Glomerular visceral epithelial cell (primary cell): Measurements from ENCODE around the gene COL21A1.

Experiments used
- DNase-seq: peaks from one replicate; pipeline ENCODE4 v3.0.0-alpha.2; 2016; ENCODE audit errors: extremely low spot score

The COL21A1 gene

DNA sequence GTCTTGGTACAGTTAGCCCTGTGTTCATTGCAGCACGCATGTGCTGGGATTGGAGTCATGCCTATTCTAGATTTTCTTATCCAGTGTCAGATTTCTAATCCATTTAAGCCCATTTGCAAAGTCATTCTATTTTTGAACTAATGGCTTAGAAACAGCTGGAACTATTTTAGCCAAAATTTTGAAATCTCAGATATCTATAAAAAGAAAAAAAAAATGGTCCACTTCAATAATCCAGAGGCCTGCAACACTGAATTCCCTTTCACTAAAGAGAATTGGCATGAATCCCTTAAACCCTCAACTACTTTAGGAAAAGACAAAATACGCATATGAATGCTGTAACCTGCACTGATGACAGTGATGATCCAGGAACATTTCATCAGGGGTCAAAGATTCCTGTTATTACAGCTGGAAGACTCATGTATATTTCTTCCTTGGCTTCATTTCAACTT lies 1.5 kb downstream of the COL21A1 start:
- no peak for DNase-seq

DNA sequence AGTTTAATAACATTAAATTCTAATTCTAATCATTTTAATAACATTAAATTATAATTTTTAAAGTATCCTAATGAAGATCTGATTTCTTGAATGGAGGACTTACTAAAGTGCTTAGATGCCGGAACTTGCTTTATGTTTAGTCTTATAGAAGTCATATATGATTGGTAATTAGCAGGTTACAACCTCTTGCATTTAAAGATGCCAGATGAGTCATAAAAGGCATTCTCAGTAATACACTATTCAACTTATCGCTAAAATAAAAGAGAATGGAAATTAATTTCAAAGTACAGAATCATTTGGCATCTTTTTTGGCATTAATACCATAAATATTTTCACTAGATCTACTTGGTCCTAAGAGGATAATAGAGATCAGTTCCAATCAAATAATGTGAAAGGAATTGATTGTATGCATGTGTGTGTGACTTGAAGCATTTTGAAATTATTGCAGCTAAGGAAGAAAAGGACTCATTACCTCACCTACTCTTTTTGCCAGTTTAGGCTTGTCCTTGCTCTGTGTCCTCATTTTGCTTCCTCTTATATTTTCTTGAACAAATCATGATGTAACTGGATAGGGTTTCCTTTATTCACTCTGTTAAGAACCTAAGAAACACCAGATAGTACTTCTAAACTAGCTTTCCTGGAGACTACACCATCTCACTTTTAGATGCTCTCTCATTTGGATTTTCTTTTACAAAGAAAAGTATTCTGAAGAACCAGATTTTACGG lies 2.7 kb downstream of the COL21A1 start:
- DNase-seq, result no peak

DNA sequence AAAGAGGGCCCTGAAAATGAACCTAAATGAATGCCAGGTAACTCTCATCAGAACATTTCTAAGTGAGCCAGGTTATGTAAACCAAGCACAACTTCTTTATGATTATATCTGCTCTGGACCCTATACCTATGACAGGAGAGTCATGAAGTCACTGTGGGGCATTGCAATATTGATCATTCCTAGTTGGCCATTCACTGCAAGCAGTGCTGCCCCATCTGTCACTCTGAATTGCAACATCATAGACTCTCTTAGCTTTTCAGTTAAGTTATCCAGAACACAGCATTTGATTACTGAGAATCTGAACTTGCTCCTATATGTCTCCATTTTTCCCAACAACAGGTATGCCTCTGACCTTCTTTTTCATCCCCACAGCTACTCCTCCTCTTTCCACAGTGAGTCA lies 3.3 kb downstream of the COL21A1 start:
- no peak for DNase-seq

DNA sequence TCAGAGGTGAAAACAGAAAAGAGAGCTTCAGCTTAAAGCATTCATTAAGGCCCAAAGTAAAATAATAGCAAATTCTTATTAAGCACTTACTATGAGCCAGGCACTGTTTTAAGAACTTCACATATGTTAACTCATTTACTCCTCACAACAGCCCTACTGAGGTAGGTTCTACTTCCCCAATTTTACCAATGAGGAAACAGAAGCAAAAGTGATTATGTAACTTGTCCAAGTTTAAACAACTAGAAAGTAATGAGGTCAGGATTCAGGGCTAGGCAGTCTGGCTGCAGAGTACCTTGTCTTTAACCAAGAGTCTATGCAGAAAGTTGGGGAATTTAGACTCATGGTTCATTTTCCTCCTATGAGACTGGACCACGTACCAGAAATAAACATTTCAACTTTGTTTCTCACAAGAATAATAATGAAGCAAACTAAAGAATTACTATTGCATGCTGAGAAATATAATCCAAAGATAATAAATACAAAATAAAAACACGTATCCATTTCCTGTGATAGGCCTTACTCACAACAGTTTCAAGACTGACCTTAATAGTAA lies 3.8 kb downstream of the COL21A1 start:
- DNase-seq, result no peak

DNA sequence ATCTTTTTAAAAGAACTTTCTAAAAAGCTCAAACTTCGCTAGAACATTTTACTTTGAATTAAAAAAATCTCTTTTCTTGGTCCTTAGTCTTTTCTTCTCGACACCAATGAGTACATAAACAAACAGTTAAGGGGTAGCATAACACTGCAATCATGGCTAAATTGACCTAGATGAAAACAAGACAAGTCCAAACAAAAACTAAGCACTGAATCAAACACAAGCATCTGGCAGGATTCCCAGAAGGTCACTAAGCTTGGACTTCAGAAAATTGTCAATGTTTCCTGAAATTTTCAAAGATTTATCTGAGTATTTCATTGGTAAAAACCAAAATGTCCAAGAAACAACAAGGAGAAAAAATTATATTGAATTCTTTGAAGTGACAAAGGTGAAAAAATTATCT lies 5.0 kb downstream of the COL21A1 start:
- no peak for DNase-seq

DNA sequence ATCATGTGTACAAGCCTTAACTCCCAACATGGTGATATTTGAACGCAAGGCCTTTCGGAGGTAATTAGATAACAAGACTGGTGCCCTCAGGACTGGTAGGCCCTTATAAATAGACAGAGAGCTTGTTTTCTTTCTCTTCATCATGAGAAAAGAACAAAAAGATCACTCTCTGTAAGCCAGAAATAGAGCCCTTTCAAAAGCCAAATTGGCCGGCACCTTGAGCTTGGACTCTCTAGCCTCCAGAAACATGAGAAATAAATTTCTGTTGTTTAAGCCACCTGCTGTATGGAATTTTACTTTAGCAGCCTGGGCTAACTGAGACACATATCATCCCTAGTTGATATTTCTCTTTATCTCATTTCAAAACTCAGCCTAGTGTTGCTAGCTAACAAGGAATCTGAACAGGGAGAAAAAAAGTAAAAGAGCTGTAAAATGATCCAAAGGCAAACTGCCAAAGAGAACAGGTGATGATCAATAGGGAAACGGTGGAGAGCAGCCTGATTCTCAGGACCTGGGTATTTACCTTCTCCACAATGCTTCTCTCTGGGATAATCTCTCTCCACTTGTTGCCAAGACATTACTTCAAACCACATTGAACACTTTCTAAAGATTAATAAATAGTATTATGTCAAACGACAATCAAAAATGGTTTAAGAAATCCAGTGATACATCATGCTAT lies 6.1 kb downstream of the COL21A1 start:
- no peak for DNase-seq

DNA sequence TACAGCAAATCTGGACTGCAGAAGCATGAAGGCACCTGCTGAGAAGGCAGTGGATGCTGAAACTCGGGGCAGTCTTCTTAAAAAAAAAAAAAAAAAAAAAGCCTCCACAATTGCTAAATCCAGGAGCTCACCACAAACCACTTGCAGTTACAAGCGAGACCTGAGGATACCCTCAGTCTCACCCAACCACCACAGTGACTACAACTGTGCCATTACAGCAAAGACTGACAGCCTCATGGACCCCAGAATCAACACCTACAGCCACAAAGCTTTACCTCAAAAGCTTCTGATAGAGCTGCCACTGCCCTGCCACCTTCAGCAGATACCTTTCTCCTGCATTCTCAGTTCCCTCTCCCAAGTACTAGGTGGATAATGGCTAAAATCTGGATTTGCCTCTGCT lies 9.0 kb downstream of the COL21A1 start:
- DNase-seq, result no peak

DNA sequence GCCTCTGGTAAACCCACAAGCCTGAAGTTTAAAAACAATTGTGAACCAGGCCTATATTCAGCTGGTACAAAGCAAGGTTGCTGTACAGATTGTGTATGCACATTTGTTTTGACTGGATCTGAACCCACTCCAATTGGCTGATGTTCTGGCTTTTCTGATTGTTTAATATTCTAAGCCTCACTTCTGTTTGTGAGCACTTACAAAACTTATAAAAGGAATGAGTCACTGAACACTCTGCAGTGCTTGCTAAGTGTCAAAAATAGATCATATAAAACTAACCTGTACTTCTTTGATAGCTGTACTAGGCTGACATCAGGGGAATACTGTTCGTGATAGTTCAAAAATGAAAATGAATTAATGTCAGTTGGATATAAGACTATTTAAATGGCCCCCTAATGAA lies 12.1 kb downstream of the COL21A1 start:
- DNase-seq, result no peak

DNA sequence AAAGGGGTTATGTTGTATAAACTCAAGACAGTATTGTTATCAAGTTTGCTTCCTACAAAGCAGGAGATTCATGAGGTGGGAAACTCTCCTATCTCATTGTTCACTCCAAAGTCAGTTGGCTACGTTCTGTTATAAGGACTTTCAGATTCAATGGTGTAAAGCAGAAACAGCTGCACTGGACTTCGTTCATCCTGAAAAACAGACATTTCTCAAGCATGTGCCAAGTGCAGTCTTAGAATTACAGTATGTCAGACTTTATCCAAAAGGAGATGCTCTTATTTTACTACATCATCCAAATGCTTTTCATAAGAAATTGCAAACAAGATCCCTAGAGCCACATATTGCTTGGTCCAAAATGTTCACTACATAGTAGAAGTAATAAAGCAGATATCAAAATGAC lies 14.9 kb downstream of the COL21A1 start:
- no peak for DNase-seq

DNA sequence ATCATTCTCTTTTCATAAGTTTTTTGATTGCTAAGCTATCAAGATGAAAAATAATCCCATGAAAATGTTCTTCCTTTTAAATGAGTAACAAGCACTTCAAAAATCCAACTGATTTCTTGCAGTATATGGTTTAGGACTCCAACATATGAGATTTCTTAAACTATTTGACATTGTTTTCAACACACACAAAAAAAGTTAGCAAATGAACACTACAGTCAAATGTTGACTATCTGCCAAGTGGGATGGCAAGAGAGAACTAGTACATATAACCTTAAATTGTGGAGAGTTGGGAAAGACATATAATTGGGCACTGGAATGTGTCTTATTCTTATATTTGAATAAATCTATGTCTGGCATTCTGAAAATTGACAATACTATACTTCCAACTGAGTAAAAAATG lies 15.6 kb downstream of the COL21A1 start:
- DNase-seq, result no peak

DNA sequence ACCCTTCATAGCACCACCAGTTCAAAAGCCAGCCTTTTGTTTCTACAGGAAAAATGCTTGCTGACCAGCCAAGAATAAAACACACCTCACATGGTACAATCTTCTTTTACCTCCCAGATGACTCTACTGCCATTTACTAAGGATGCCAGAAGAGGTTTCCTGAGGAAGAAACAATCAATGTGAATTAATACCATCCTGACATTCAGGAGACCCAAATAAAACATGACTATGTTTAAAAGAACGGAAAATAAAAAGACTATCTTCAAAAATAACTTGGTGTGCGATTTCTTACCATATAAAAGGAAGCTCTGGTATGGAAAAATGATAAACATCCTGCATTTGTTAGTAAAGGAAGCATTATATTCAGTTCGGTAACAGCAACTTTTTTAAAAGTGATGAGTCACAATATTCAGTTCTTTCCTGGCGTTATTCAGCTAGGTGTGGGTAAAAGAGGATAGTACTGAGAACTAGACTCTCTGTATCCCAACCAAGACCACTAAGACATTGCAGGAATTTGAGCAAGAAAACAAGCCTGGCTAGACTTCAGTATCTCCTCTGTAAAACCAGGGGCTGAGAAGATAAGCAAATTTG lies 16.3 kb downstream of the COL21A1 start:
- DNase-seq, result no peak

DNA sequence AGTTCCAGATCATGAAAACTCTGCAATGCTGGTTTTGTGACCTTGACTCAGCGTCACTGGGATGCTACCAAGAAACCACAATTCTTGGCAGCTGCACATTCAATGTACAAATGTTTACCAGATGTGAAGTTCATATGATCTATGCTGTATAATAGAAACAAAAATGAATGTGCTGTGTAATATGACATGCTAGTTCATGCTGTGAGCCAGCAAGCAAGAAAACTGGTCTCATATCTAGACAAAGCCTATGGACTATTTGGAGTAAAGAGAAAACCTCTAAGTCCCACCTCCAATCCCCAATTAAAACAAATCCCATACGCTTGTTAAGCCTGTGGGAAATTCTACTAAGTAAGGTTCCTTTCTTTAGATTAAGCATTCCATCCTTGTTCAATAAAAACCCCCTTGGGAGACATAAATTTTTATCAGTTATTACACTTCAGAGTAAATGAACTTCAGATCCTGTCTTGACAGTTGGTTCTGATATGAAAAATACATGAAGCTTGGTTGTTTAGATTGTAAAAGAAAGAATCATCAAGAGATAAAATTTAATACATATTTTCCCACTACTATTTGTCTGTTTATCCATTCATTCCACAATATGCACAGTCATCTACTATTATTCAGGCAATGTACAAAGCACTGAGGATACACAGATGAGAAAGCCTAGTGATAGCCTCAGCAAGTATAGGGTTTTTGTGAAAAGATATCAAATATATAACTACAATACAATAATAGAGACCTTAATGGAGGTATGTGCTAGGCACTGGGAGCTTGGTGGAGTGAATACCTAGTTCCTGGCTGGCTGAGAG lies 20.1 kb downstream of the COL21A1 start:
- DNase-seq, result no peak

DNA sequence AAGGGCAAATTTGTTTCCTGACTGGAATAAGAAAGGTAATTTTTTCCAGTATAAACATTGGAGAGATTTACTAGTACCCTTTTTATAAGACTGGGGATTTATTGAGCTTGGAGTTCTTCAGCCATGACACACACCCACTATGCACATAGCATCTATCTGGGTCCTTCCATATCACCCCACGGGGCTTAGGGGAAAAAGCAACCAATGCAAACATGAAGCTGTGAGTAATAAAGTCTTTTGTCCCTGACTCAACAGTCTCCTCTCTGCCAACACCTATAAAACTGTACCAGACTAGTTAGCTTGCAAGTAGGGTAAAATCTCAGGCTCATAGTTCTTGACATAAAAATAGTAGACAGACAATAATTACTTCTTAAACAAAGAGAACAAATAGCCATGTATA lies 23.4 kb downstream of the COL21A1 start:
- DNase-seq, result peak; percentile 33

DNA sequence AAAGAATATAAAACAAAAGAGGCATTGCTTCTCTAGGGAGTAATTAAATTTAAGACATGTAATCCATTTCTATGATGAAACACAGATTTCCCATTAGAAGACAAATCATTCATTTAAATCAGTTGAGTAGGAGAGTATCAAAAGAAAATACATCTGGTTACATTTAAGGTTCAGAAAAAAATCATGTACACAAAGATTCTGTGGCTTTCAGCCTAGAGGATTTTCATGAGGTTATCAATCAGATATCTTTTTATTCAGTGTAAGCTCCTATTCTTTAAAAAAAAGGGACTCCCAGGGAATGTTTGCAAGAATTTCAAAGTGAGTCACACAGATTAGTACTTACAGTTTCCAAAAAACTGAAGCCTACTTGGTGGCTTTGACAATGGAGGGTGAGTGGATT lies 24.9 kb downstream of the COL21A1 start:
- DNase-seq, result no peak

DNA sequence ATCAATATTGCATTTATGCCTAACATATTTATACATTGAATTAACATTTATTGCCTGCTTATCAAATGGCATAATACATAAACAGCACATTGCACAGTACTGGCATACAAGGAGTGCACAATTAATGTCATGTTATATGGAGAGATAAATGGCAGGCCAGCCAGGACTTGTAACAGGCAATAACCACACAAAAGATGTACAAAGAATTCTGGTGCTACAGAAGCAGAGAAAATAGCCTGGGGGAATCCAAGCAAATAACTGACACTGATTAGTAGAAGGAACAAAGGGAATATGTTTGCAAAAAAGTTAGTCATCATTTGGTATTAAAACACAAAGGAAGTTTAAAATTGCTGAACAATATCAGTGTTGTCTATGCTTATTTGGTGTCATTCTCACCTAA lies 27.3 kb downstream of the COL21A1 start:
- no peak for DNase-seq

DNA sequence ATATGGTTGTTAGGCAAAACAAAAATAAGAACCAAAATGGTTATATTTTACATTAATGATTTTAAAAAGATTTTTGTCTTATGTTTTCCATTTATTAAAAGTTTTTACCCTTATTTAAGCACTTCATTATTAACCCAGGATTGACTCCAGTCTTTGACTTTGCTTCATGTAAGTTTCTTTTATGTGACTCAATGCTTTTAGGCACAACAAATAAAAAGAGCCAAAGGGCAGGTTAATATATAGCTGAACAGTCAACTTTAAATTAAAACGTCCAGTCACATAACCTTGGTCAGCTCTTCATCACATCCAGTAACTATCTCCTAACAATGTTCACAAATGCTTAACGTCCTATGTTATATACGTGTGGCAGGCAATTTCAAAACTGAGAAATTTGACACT lies 32.7 kb downstream of the COL21A1 start:
- DNase-seq, result no peak

DNA sequence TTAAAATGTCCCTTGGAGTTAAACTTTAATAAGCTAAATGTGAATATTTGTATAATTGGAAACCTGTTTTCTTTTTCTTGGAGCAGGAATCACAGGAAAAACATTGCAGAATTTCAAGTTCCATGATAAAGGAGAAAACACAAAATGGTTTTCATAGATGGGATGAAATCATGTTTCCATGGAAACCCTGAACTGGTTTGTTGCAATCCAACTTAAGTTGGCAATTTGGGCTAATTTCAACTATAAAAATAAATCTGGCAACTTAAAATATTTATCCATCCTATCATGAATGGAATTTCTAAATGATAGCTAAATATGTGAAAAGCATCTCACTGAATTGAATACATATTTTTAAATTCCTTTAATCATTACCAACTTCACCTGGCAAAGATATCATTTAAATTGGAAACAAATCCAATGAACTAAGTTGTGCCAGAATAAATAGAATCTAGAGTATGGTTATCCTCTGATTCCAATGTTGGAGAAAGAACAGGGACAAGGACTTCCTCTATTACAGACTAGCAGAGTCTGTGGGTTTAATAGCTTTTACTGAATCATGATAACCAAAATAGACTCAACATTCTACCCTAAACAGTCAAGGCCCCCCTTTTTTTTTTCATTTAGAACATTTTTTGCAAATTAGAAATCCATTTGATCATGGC lies 33.2 kb downstream of the COL21A1 start:
- no peak for DNase-seq

DNA sequence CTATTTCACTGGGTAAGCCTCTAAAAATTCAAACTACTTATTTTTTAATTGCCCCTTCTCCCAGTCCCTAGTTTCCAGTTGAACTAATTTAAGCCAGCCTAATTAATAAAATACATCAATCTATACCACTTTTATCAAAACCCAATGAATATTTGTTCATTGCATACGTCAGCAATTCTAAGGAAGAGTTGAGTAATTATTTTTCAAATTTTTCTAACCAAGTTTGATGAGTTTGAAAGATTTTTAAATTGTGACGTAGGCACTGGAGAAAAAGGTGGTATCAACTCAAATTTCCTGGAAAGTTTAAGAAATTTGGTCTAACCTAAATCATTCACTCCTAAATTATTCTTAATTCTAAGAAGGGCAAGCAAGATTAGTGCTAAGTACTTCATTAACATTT lies 35.7 kb downstream of the COL21A1 start:
- DNase-seq, result no peak

DNA sequence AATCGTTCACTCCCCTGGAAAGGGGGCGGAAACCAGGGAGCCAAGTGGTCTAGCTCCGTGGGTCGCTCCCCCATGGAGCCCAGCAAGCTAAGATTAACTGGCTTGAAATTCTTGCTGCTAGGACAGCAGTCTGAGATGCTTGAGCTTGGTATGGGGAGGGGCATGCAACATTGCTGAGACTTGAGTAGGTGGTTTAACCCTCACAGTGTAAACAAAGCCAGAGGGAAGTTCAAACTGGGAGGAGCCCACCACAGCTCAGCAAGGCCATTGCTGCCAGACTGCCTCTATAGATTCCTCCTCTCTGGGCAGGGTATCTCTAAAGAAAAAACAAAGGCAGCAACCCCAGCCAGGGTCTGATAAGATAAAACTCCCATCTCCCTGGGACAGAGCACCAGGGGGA lies 43.2 kb downstream of the COL21A1 start:
- DNase-seq, result no peak

DNA sequence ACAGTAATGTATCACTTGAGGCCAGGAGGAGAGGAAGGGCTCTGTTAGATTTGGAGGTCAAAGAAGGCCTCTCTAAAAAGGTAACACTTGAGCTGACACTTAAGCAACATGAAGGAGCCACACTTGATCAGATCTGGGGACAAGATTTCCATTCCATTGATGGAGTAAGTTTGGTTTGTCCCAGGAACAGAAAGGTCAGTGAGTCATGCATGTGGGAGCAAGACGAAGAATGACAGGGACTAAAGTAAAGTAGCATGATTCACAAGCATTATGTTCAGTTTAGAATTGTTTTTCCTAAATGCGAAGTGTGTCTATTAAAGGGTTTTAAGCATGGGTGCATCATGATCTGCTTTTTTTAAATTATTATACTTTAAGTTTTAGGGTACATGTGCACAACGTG lies 47.4 kb downstream of the COL21A1 start:
- peak; percentile 3 for DNase-seq

DNA sequence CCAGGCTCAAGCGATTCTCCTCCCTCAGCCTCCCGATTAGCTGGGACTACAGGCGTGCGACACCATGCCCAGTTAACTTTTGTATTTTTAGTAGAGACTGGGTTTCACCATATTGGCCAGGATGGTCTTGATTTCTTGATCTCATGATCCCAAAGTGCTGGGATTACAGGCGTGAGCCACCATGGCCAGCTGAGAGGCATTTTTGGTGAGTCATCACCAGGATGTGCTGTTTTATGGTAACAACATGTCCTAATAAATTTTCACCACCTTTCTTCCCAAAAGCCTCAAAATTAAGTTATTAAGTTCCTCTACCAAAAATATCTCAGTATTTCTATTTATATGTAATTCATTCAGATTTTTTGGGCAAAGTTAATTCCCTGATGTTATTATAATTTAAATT lies 53.5 kb downstream of the COL21A1 start:
- DNase-seq, result no peak

DNA sequence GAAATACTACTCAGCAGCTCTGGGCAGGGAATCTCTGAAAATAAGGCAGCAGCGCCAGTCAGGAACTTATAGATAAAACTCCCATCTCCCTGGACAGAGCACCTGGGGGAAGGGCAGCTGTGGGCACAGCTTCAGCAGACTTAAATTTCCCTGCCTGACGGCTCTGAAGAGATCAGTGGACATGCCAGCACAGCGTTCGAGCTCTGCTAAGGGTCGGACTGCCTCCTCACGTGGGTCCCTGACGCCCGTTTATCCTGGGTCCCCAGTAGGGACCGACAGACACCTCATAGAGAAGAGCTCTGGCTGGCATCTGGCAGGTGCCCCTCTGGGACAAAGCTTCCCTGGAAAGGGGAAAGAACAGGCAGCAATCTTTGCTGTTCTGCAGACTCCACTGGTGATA lies 59.0 kb downstream of the COL21A1 start:
- DNase-seq, result no peak
